ENCODE results near the gene NOS1AP.
"Not testable (repeated sequence)": the region's sequence is repeated elsewhere in the genome, so short reads cannot be mapped to it uniquely, and the experiment has no call there.

NOS1AP gene

GRCh38 chr1:162069334-162070093, at the start of gene NOS1AP:
Gene NOS1AP (plus strand): TSS chr1:162069691. CDS start chr1:162070178, 487 bp downstream.
- no peak for FAIRE-seq

GRCh38 chr1:162020150-162020549, 49.3 kb upstream of the NOS1AP start:
- no peak for FAIRE-seq

- no peak for FAIRE-seq
These were observed 48.4 kb upstream of the NOS1AP start for GRCh38 chr1:162021124-162021523.

GRCh38 chr1:162022626-162023025, 46.9 kb upstream of the NOS1AP start:
- no peak for FAIRE-seq

GRCh38 chr1:162023181-162023546, 46.3 kb upstream of the NOS1AP start:
- no peak for FAIRE-seq

GRCh38 chr1:162023547-162024501, 45.7 kb upstream of the NOS1AP start, which contains the start of gene OLFML2B:
Gene OLFML2B (minus strand): TSS chr1:162023869. CDS start chr1:162023430, 439 bp downstream.
- FAIRE-seq: no peak

- no peak for FAIRE-seq
These were observed 44.0 kb upstream of the NOS1AP start for GRCh38 chr1:162025541-162025940.

- FAIRE-seq: no peak
These were observed 42.6 kb upstream of the NOS1AP start for GRCh38 chr1:162026881-162027280.

- FAIRE-seq: no peak
These were observed 40.8 kb upstream of the NOS1AP start for GRCh38 chr1:162028726-162029125.

- no peak for FAIRE-seq
These were observed 40.3 kb upstream of the NOS1AP start for GRCh38 chr1:162029157-162029556.

- no peak for FAIRE-seq
These were observed 38.7 kb upstream of the NOS1AP start for GRCh38 chr1:162030759-162031280.

GRCh38 chr1:162033428-162033827, 36.1 kb upstream of the NOS1AP start:
- no peak for FAIRE-seq

- FAIRE-seq: no peak
These were observed 34.2 kb upstream of the NOS1AP start for GRCh38 chr1:162035241-162035640.

GRCh38 chr1:162036163-162036562, 33.3 kb upstream of the NOS1AP start:
- no peak for FAIRE-seq

- FAIRE-seq: no peak
These were observed 30.9 kb upstream of the NOS1AP start for GRCh38 chr1:162038624-162039023.

GRCh38 chr1:162040001-162040400, 29.5 kb upstream of the NOS1AP start:
- FAIRE-seq: no peak

GRCh38 chr1:162040657-162041056, 28.8 kb upstream of the NOS1AP start:
- no peak for FAIRE-seq

- FAIRE-seq: no peak
These were observed 27.1 kb upstream of the NOS1AP start for GRCh38 chr1:162042361-162042760.

GRCh38 chr1:162046921-162047320, 22.6 kb upstream of the NOS1AP start:
- FAIRE-seq: no peak

- not testable (repeated sequence) for FAIRE-seq
These were observed 15.5 kb upstream of the NOS1AP start for GRCh38 chr1:162053949-162054348.

- FAIRE-seq: no peak
These were observed 14.4 kb upstream of the NOS1AP start for GRCh38 chr1:162055062-162055461.

- no peak for FAIRE-seq
These were observed 13.4 kb upstream of the NOS1AP start for GRCh38 chr1:162056043-162056442.

GRCh38 chr1:162056579-162056978, 12.9 kb upstream of the NOS1AP start:
- no peak for FAIRE-seq

- no peak for FAIRE-seq
These were observed 9.8 kb upstream of the NOS1AP start for GRCh38 chr1:162059721-162060120.
